ENCODE results near the gene DNAH2.

The DNAH2 gene

GRCh38 chr17:7727886-7728285, 10.3 kb downstream of the DNAH2 start:
- no peak for DNase-seq
- no peak for ATAC-seq

- ATAC-seq (no peak), DNase-seq (no peak)
Observed at GRCh38 chr17:7729816-7730215, 12.3 kb downstream of the DNAH2 start.

- DNase-seq = no peak
- ATAC-seq = no peak
Observed at GRCh38 chr17:7732981-7733539, 15.5 kb downstream of the DNAH2 start.

- no peak for ATAC-seq
- DNase-seq = no peak
Observed at GRCh38 chr17:7737601-7738000, 20.1 kb downstream of the DNAH2 start.

GRCh38 chr17:7739746-7740145, 22.2 kb downstream of the DNAH2 start:
- DNase-seq (no peak), ATAC-seq (no peak)

GRCh38 chr17:7740481-7741001, 23.0 kb downstream of the DNAH2 start:
- no peak for ATAC-seq

GRCh38 chr17:7742729-7743128, 25.2 kb downstream of the DNAH2 start:
- DNase-seq (no peak), ATAC-seq (no peak)

More at GRCh38 chr17:7740481-7741001, 23.0 kb downstream of the DNAH2 start:
- DNase-seq = no peak

- DNase-seq (no peak), ATAC-seq (no peak)
Observed at GRCh38 chr17:7744416-7744815, 26.9 kb downstream of the DNAH2 start.

- no peak for DNase-seq
Observed at GRCh38 chr17:7745748-7746470, 28.4 kb downstream of the DNAH2 start.

GRCh38 chr17:7747635-7748071, 30.1 kb downstream of the DNAH2 start:
- DNase-seq = no peak
- ATAC-seq = no peak

More at GRCh38 chr17:7745748-7746470, 28.4 kb downstream of the DNAH2 start:
- no peak for ATAC-seq

GRCh38 chr17:7748076-7748775, 30.7 kb downstream of the DNAH2 start:
- ATAC-seq (no peak), DNase-seq (no peak)

GRCh38 chr17:7750321-7750821, 32.8 kb downstream of the DNAH2 start:
- DNase-seq = no peak

GRCh38 chr17:7754656-7755055, 37.1 kb downstream of the DNAH2 start:
- ATAC-seq (no peak), DNase-seq (no peak)

More at GRCh38 chr17:7750321-7750821, 32.8 kb downstream of the DNAH2 start:
- no peak for ATAC-seq

GRCh38 chr17:7755095-7755890, 37.7 kb downstream of the DNAH2 start:
- DNase-seq (no peak), ATAC-seq (no peak)

GRCh38 chr17:7756968-7757367, 39.4 kb downstream of the DNAH2 start:
- DNase-seq (no peak), ATAC-seq (no peak)

- ATAC-seq (no peak), DNase-seq (no peak)
Observed at GRCh38 chr17:7763919-7764318, 46.4 kb downstream of the DNAH2 start.

- ATAC-seq (no peak), DNase-seq (no peak)
Observed at GRCh38 chr17:7767004-7767403, 49.5 kb downstream of the DNAH2 start.

GRCh38 chr17:7767405-7768021, 50.0 kb downstream of the DNAH2 start:
- ATAC-seq (no peak), DNase-seq (no peak)

GRCh38 chr17:7769854-7770253, 52.3 kb downstream of the DNAH2 start:
- DNase-seq (no peak), ATAC-seq (no peak)

GRCh38 chr17:7774055-7774521, 56.5 kb downstream of the DNAH2 start:
- ATAC-seq (no peak), DNase-seq (no peak)

GRCh38 chr17:7775051-7775450, 57.5 kb downstream of the DNAH2 start:
- no peak for ATAC-seq
- DNase-seq = no peak

Data from stimulated activated naive CD8-positive, alpha-beta T cell treated with anti-CD3 and anti-CD28 coated beads, Interleukin-15, Interleukin-2, amounts not matched to agents 100 U/mL and 50 U/mL, for 24 hours (primary cell).